HepG2 (cell line): ENCODE results near the gene EPB41L4A. TPM values are rescaled to one million over a fixed set of nuclear protein-coding genes. Genes with fewer than 3 reads are reported as not detected.

ENCODE experiments used
- ATAC-seq: fragments of 200-7000 bp; cut with Tn5 transposase; 3 replicates; pipeline ENCODE4 v1.9.1; 2020; ENCODE audit warnings: mild to moderate bottlenecking, moderate library complexity
- BruUV-seq: library from RNA; stranded (reverse); fragments of 400-500 nt; replicated peaks from 2 replicates; lab custom pipeline; 2021; lab: Mats Ljungman, UMichigan
- CTCF ChIA-PET: fragments of 300-600 bp; formaldehyde crosslinking; extraction: SDS; loops from one replicate; lab custom pipeline; 2021; ENCODE audit warnings: low total read pairs, inconsistent platforms, low intra/inter-chr PET ratio; lab: Yijun Ruan, JAX
- POLR2A ChIA-PET: fragments of 350-600 bp; sonication (Branson Sonifier 250); formaldehyde crosslinking; loops from one replicate; lab custom pipeline; 2020; ENCODE audit warnings: antibody characterized with exemption, inconsistent platforms; lab: Yijun Ruan, JAX
- DNase-seq: peaks from one replicate; pipeline ENCODE4 v3.0.0-alpha.2; 2015; ENCODE audit warnings: low spot score
- FAIRE-seq: peaks from 3 replicates; lab custom pipeline; 2011; peaks lifted over from hg19 to GRCh38; lab: Jason Lieb, UNC
- H2AFZ ChIP-seq: one replicate; pipeline ENCODE4 v1.6.1; 2011; ENCODE audit warnings: low read length, inconsistent platforms
- H3K27ac ChIP-seq: fragments of 300-600 bp; 3 replicates; pipeline ENCODE4 v1.8.0; 2011; ENCODE audit warnings: mixed run types, mild to moderate bottlenecking, mixed read lengths, low read length, inconsistent platforms; ENCODE audit not compliant: insufficient read depth; ENCODE audit errors: extremely low read length
- H3K27me3 ChIP-seq, 2 experiments: fragments of 200-600 bp in 1 of 2; 2 replicates in 1 of 2; 3 replicates in 1 of 2; pipeline versions ENCODE4 v1.6.0 to v1.8.0; 2011; ENCODE audit warnings: low read length in 2 of 2, mild to moderate bottlenecking in 2 of 2, moderate library complexity in 2 of 2, inconsistent platforms in 1 of 2; ENCODE audit not compliant: insufficient read depth in 2 of 2, control insufficient read depth in 1 of 2
- H3K36me3 ChIP-seq, 2 experiments: fragments of 200-600 bp in 1 of 2; replicated peaks in 1 of 2; 2 replicates in 1 of 2; 3 replicates in 1 of 2; pipeline versions ENCODE4 v1.5.1 to v1.8.0; 2011; ENCODE audit warnings: low read length in 2 of 2, inconsistent platforms in 1 of 2; ENCODE audit not compliant: insufficient read depth in 2 of 2, control insufficient read depth in 1 of 2
- H3K4me1 ChIP-seq: 2 replicates; pipeline ENCODE4 v1.5.1; 2012; ENCODE audit warnings: low read length, inconsistent platforms; ENCODE audit not compliant: insufficient read depth
- H3K4me2 ChIP-seq: 2 replicates; pipeline ENCODE4 v1.6.0; 2011; ENCODE audit warnings: low read depth, low read length, inconsistent platforms
- H3K4me3 ChIP-seq, 3 experiments: fragments of 200-600 bp in 1 of 3; sonication (generic), shearing (Covaris generic) in 1 of 3; replicated peaks in 1 of 3; 2 replicates each; pipeline ENCODE4 v1.5.1; 2011 to 2016; ENCODE audit warnings: low read length in 3 of 3, inconsistent platforms in 2 of 3, low read depth in 2 of 3, mild to moderate bottlenecking in 2 of 3, control low read depth in 1 of 3, mixed read lengths in 1 of 3; ENCODE audit not compliant: insufficient read depth in 1 of 3
- H3K79me2 ChIP-seq: one replicate; pipeline ENCODE4 v1.6.1; 2011; ENCODE audit warnings: low read length, inconsistent platforms; ENCODE audit not compliant: insufficient read depth
- H3K9ac ChIP-seq: 2 replicates; pipeline ENCODE4 v1.6.0; 2011; ENCODE audit warnings: mild to moderate bottlenecking, low read depth, low read length, inconsistent platforms; ENCODE audit not compliant: insufficient read depth
- H3K9me3 ChIP-seq: 2 replicates; pipeline ENCODE4 v1.5.1; 2012; ENCODE audit warnings: mild to moderate bottlenecking, low read length
- H4K20me1 ChIP-seq: 2 replicates; pipeline ENCODE4 v1.6.0; 2011; ENCODE audit warnings: inconsistent platforms, mild to moderate bottlenecking, low read length, moderate library complexity; ENCODE audit not compliant: insufficient read depth
- JUND ChIP-seq: sonication (generic); formaldehyde crosslinking; IDR thresholded peaks from 2 replicates; pipeline ENCODE4 v1.8.0; 2022; ENCODE audit warnings: mild to moderate bottlenecking, missing genetic modification reagents
- KMT2A ChIP-seq: sonication (generic); formaldehyde crosslinking; IDR thresholded peaks from 2 replicates; pipeline ENCODE4 v1.4.0; 2020; ENCODE audit warnings: missing genetic modification reagents
- PRPF4 ChIP-seq: fragments of 200-400 bp; formaldehyde crosslinking; IDR thresholded peaks from 2 replicates; pipeline ENCODE4 v1.6.1; 2016; ENCODE audit warnings: low read length, low read depth; ENCODE audit not compliant: poor library complexity, severe bottlenecking
- RBFOX2 ChIP-seq: fragments of 200-400 bp; formaldehyde crosslinking; IDR thresholded peaks from 2 replicates; pipeline ENCODE4 v1.6.1; 2017; ENCODE audit warnings: low read depth, mild to moderate bottlenecking, low read length
- RFX3 ChIP-seq: IDR thresholded peaks from 2 replicates; pipeline ENCODE4 v1.6.1; 2016; ENCODE audit warnings: missing biosample characterization, missing genetic modification reagents
- RFXANK ChIP-seq: IDR thresholded peaks from 2 replicates; pipeline ENCODE4 v1.6.1; 2016
- THYN1 ChIP-seq: sonication (generic); formaldehyde crosslinking; IDR thresholded peaks from 2 replicates; pipeline ENCODE4 v1.8.1; 2023; ENCODE audit warnings: low read depth, mild to moderate bottlenecking, moderate library complexity, missing genetic modification reagents, borderline replicate concordance
- YEATS2 ChIP-seq: sonication (generic); formaldehyde crosslinking; IDR thresholded peaks from 2 replicates; pipeline ENCODE4 v1.4.0; 2020; ENCODE audit warnings: missing genetic modification reagents, borderline replicate concordance
- ZMAT3 ChIP-seq: sonication (generic); formaldehyde crosslinking; conservative IDR thresholded peaks from 2 replicates; pipeline ENCODE4 v1.7.0; 2021; ENCODE audit warnings: missing genetic modification reagents
- ZSCAN21 ChIP-seq: sonication (generic); formaldehyde crosslinking; IDR thresholded peaks from 2 replicates; pipeline ENCODE4 v1.8.0; 2022; ENCODE audit warnings: mild to moderate bottlenecking, missing genetic modification reagents, moderate library complexity, borderline replicate concordance
- WGBS: methylation state at CpG from one replicate; pipeline ENCODE4 v1.1.6; 2017; ENCODE audit warnings: low lambda C conversion rate; 5-methylcytosine and 5-hydroxymethylcytosine counted together
- in situ Hi-C: cut with HindIII; loops from 2 replicates; pipeline ENCODE4 v1.10.0; 2017; ENCODE audit warnings: low pct_unique_long_range_greater_than_20kb; ENCODE audit not compliant: extremely low pct_ligation_motif_present
- intact Hi-C: fragments of 100-400 bp; cut with micrococcal nuclease; formaldehyde crosslinking; loops from one replicate; pipeline ENCODE4 v1.10.0; 2022; ENCODE audit not compliant: unreplicated experiment
- polyA plus RNA-seq, 8 experiments: library from polyadenylated mRNA; depleted of rRNA in 3 of 8; stranded (reverse) in 7 of 8; unstranded in 1 of 8; fragments of >200 nt; fragmentation: Illumina TruSeq in 4 of 8; extraction: Trizol in 4 of 8; gene quantifications; 2 replicates each; pipeline versions ENCODE4 v1.2.1 to v1.2.3, GENCODE V29; 2011 to 2016; ENCODE audit warnings: low read depth in 4 of 8, missing spikeins in 1 of 8, mixed read lengths in 1 of 8; ENCODE audit not compliant: insufficient read depth in 1 of 8
- total RNA-seq, 5 experiments: library from RNA; depleted of rRNA; stranded (reverse); fragments of >200 nt; fragmentation: Illumina TruSeq; extraction: Trizol; gene quantifications; 2 replicates each; pipeline ENCODE4 v1.2.3, GENCODE V29; 2016; ENCODE audit warnings: low read depth in 1 of 5
- TF ChIP-seq, protein P1 (sequence below): sonication (generic); formaldehyde crosslinking; IDR thresholded peaks from 2 replicates; pipeline ENCODE4 v1.4.0; 2020; ENCODE audit warnings: missing genetic modification reagents
- TF ChIP-seq, protein P2 (sequence below): sonication (generic); formaldehyde crosslinking; IDR thresholded peaks from 2 replicates; pipeline ENCODE4 v1.5.0; 2020; ENCODE audit warnings: missing genetic modification reagents

The EPB41L4A gene
- total and polyA plus RNA-seq, 2 of the 13 experiments (the other 11 are each of a cell fraction or from before 2014, with no cell fraction given) = 0.07 TPM; not detected in 1

DNA sequence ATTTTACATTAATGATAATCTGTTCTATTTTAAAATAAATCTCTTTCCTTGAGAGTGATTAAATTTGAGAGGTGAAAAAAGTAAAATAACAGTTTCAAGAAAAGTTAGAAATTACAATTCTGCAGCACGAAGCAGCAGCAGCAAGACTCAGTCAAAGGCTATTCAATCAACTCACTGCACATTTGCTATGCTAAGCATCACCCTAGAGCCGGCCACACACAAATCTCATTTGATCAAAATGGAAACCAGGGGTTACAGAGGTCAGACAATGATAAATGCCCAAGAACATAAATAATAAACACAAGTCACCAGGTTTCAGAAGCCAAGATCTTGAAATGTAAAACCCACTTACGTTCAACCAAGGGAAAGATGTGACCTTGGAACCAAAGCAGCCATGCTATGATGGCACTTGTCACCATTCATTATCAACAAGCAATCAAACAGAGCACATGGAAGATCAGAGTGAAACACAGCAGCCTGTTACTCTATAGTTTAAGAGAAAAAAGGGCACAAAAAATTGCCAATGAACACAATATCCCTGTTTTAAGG is 136.0 kb downstream of the EPB41L4A start:
- H2AFZ ChIP-seq = no peak overlapping the region
- intact Hi-C loops = no loop called here
- no peak for FAIRE-seq
- no peak overlapping the region for H3K9ac ChIP-seq
- no peak for ATAC-seq
- no peaks in the 10 kb centered on the region for H3K36me3 ChIP-seq
- H3K4me1 ChIP-seq = no peaks in the 10 kb centered on the region
- no peaks in the 10 kb centered on the region for H3K79me2 ChIP-seq
- DNase-seq = no peak
- peaks cover 0 to 3% of the 10 kb centered on the region in 2 experiments; a peak in 2 of 5 replicates for H3K27me3 ChIP-seq
- H3K4me3 ChIP-seq = no peak overlapping the region
- H3K4me2 ChIP-seq = no peak overlapping the region
- H3K9me3 ChIP-seq = no peaks in the 10 kb centered on the region
- CTCF ChIA-PET = no interaction called here
- BruUV-seq = no TSS peak
- POLR2A ChIA-PET = no interaction called here
- in situ Hi-C loops = no loop called here
- H4K20me1 ChIP-seq = no peaks in the 10 kb centered on the region
- no peak overlapping the region for H3K27ac ChIP-seq
- 6% methylated on average over 3 of the region's 3 CpGs for WGBS
- TF ChIP-seq, protein P1, sequence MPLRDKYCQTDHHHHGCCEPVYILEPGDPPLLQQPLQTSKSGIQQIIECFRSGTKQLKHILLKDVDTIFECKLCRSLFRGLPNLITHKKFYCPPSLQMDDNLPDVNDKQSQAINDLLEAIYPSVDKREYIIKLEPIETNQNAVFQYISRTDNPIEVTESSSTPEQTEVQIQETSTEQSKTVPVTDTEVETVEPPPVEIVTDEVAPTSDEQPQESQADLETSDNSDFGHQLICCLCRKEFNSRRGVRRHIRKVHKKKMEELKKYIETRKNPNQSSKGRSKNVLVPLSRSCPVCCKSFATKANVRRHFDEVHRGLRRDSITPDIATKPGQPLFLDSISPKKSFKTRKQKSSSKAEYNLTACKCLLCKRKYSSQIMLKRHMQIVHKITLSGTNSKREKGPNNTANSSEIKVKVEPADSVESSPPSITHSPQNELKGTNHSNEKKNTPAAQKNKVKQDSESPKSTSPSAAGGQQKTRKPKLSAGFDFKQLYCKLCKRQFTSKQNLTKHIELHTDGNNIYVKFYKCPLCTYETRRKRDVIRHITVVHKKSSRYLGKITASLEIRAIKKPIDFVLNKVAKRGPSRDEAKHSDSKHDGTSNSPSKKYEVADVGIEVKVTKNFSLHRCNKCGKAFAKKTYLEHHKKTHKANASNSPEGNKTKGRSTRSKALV (CRISPR knock-in tag) = no peak
- TF ChIP-seq KMT2A (CRISPR knock-in tag) (no peak), RFX3 (CRISPR knock-in tag) (no peak), PRPF4 (no peak), ZMAT3 (CRISPR knock-in tag) (no peak), THYN1 (CRISPR knock-in tag) (no peak), YEATS2 (CRISPR knock-in tag) (no peak), ZSCAN21 (CRISPR knock-in tag) (no peak), RBFOX2 (no peak), RFXANK (CRISPR knock-in tag) (no peak), JUND (CRISPR knock-in tag) (no peak)
- TF ChIP-seq, protein P2, sequence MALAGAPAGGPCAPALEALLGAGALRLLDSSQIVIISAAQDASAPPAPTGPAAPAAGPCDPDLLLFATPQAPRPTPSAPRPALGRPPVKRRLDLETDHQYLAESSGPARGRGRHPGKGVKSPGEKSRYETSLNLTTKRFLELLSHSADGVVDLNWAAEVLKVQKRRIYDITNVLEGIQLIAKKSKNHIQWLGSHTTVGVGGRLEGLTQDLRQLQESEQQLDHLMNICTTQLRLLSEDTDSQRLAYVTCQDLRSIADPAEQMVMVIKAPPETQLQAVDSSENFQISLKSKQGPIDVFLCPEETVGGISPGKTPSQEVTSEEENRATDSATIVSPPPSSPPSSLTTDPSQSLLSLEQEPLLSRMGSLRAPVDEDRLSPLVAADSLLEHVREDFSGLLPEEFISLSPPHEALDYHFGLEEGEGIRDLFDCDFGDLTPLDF = no peak
